HG03175 (cell line): ENCODE measurements around the gene U2AF1L4.

Experiments
- ATAC-seq: cut with Tn5 transposase; IDR thresholded peaks from one replicate; pipeline ENCODE4 v1.9.1; 2021; ENCODE audit warnings: mild to moderate bottlenecking, moderate library complexity; ENCODE audit not compliant: unreplicated experiment

The U2AF1L4 gene

DNA sequence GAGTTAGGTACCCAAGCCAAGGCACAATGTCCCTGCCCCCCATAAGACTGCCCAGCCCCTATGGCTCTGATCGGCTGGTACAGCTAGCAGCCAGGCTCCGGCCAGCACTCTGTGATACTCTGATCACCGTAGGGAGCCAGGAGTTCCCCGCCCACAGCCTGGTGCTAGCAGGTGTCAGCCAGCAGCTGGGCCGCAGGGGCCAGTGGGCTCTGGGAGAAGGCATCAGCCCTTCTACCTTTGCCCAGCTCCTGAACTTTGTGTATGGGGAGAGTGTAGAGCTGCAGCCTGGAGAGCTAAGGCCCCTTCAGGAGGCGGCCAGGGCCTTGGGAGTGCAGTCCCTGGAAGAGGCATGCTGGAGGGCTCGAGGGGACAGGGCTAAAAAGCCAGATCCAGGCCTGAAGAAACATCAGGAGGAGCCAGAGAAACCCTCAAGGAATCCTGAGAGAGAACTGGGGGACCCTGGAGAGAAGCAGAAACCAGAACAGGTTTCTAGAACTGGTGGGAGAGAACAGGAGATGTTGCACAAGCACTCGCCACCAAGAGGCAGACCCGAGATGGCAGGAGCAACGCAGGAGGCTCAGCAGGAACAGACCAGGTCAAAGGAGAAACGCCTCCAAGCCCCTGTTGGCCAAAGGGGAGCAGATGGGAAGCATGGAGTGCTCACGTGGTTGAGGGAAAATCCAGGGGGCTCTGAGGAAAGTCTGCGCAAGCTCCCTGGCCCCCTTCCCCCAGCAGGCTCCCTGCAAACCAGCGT lies 30.4 kb downstream of the U2AF1L4 start:
- no peak for ATAC-seq

DNA sequence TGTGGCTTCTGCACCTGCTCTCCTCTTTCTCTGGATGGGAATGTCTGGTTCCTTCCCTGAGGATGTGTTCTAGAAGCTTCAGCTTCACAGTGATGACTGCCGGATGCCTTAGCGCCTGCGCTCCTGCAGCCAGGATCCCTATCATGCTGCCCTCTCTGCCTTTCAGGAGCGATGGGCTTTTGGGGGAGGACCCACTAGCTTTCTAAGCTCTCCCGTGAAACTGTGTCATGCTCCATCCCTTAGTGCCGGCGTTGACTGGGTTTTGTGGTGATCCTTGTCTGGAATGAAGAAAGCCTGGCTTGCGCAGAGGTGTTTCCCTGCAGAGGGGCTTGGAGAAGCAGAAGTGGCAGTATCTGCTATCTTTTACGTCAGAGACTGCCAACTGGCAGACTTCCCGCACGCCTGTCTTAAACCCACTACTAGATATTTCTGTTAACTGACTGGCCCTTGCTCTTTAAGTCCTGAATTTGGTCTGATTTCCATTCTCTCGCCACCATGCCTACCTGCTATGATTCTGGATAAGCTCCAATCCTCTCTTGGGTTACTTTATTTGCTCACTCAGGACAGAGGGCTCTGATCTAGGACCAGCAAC lies 31.2 kb downstream of the U2AF1L4 start:
- no peak for ATAC-seq

DNA sequence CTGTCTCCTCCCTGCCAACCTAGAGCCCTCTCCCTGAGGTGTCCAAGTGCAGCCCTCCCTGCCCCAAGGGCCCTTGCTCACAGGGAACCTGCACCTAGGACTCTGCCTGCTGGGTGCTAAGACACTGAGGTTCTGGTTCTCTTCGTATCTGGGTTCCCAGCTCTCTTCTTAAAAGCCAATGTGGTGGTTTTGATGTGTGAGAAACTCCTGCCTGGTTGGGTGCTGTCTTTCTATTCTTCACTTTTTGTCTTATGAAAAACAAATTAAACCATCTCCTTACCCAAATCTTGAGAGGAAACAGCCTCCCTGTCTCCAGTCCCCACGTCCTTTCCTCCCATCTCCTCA lies 31.7 kb downstream of the U2AF1L4 start:
- ATAC-seq, result no peak

DNA sequence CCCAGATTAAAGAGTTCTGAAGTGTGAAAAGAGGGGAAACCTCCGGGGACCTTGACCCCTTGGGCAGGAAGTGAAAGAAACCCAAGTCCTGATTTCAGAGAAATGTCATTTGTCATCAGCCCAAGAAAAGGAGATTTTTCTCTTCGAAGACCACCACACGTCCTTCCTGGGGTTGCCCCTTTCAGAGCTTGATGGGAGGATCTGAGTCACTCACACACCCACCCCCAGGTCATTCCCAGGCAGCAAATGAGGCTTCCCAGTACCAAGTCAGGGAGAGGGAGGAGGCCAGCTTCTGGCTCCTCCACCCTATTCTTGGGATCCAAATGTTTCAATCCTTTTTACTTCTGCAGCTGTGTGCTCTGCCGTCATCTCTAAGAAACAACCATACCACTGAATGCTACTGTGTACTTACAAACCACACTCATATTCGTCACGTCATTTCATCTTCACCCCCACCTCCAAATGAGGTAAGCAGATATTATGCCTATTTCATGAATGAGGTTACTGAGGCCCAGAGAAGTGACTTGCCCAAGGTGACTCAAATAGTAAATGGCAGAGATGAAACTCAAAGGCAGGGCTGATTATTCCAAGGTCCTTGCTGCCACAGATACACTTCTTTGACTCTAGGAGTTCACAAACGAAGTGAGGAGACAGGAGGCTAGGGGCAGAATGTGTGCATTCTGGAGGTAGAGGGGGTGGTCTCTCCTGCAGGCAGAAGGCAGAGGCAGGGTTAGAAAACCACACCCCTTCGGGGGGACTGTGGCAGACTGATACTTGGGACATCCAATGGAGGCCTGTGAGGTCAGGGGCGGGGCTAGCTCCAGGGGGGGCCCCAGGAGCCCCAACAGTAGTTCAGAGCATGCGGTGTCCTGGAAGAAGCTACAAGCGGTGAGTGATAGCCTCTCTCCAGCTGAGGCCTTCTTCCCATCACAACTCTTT lies 32.4 kb downstream of the U2AF1L4 start:
- no peak for ATAC-seq

- peak; percentile 37 for ATAC-seq
Observed at GRCh38 chr19:35710784-35711723, 34.2 kb downstream of the U2AF1L4 start.

DNA sequence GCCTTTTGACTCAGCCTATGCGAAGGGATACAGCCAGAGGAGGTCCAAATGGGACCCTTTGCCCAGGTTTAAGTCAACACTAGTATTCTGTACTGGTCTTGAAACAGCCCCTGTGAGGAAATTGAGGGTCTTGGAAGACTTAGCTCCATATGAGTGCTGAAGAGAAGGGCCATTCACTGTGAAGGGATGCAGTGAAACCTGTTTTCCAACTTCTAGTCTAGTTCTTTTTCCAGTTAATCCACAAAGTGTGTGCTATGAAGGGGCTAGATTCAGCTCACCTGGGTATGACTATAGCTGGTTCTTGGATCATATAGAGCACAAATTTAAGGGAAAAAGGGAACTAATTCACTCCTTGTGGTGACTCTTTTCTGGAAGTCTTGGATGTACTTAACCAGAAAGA lies 36.8 kb downstream of the U2AF1L4 start:
- no peak for ATAC-seq

- ATAC-seq, result no peak
Observed at GRCh38 chr19:35704218-35704617, 41.0 kb downstream of the U2AF1L4 start, which contains the start of gene ZBTB32. Gene ZBTB32 (plus strand): TSS chr19:35704558. CDS start chr19:35714627, 10,069 bp downstream.

GRCh38 chr19:35703343-35703742 lies 41.9 kb downstream of the U2AF1L4 start:
- no peak for ATAC-seq

DNA sequence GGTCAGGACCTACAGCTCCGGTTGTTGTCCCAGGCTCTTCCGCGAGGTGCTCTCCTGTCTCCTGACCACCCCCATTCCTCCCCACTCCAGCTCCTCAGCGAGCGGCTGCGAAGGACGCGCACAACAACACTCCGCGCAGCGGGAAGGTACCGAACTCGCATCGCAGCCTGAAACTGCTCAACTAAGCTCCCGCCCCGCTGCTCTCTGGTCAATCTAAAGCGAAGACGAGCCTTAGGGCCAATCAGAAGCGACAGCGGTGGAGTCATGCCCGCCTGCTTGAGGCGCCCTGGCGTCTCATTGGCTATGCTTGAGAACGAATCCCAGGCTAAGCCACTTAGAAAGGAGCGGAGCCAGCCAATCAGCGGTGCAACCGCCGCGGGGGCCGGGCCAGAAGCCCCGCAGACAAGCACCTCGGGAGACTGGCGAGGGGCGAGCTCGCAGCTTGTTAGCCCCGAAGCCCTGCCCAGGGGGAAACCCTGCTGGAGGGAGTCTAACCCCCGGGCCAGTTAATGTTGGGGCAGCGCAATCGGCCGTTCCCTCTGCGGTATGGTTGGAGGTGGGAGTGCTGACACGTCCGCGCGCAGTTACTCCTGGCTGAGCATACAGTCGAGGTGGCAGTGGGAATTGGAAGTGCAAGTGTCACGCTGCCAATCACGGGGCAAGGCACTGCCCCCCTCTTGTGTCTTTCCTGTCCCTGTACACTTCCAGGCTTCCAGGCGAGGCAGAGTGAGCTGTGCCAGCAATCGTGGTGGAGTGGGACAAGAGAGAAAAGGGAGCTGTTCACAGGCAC lies 42.8 kb downstream of the U2AF1L4 start:
- peak; percentile 98 for ATAC-seq

- no peak for ATAC-seq
Observed at GRCh38 chr19:35696835-35697234, 48.4 kb downstream of the U2AF1L4 start.

GRCh38 chr19:35695895-35696422 lies 49.3 kb downstream of the U2AF1L4 start:
- ATAC-seq, result no peak

- peak; percentile 82 for ATAC-seq
Observed at GRCh38 chr19:35693835-35694599, 51.2 kb downstream of the U2AF1L4 start.

DNA sequence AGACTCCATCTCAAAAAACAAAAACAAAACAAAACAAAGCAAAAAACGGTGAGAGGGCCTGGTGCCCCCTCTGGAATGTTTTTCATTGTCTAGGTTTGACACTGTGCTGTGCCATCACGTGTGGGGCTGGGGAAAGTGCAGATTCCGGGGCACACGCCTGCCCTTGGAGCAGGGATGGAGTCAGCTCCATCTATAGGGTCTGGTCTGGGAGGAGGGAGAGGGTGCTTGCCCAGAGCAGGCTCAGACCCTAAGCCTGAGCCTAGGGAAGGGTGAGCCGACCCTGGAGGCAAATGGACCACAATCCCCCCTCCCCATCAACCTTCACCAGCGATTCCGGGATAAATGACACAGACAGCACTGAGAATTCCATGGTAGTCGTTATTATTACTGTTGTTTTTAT lies 51.8 kb downstream of the U2AF1L4 start:
- no peak for ATAC-seq
